Liver (tissue), 9 donors: ENCODE results near the gene TCF12. TPM values are rescaled to one million over a fixed set of nuclear protein-coding genes. Genes with fewer than 3 reads are reported as not detected.

Experiments used
- DNase-seq: peaks from one replicate; pipeline ENCODE4 v3.0.0-alpha.2; 2017; ENCODE audit warnings: low spot score
- H3K27ac ChIP-seq, 2 donors: one replicate each; pipeline ENCODE4 v1.7.0; 2013; ENCODE audit warnings: inconsistent platforms in 2 of 2, low read length in 2 of 2, control low read depth in 1 of 2, low read depth in 1 of 2, mild to moderate bottlenecking in 1 of 2
- H3K27me3 ChIP-seq, 4 donors: one replicate each; pipeline versions ENCODE4 v1.6.1 to v1.7.0; 2013; ENCODE audit warnings: low read length in 3 of 4, inconsistent platforms in 1 of 4, mild to moderate bottlenecking in 1 of 4, moderate library complexity in 1 of 4; ENCODE audit not compliant: control insufficient read depth in 4 of 4, insufficient read depth in 4 of 4
- H3K36me3 ChIP-seq, 4 donors: one replicate each; pipeline versions ENCODE4 v1.6.1 to v1.7.0; 2013; ENCODE audit warnings: low read length in 3 of 4, mild to moderate bottlenecking in 3 of 4, low read depth in 1 of 4, moderate library complexity in 1 of 4; ENCODE audit not compliant: control insufficient read depth in 4 of 4, insufficient read depth in 3 of 4
- H3K4me1 ChIP-seq, 4 donors: one replicate each; pipeline versions ENCODE4 v1.6.1 to v1.7.0; 2013; ENCODE audit warnings: low read length in 3 of 4, mild to moderate bottlenecking in 3 of 4, moderate library complexity in 1 of 4; ENCODE audit not compliant: control insufficient read depth in 4 of 4, insufficient read depth in 4 of 4
- H3K4me3 ChIP-seq, 3 donors: one replicate each; pipeline versions ENCODE4 v1.6.1 to v1.7.0; 2013; ENCODE audit warnings: low read length in 3 of 3, control low read depth in 1 of 3, low read depth in 1 of 3, mild to moderate bottlenecking in 1 of 3
- H3K9ac ChIP-seq, 2 donors: one replicate each; pipeline ENCODE4 v1.7.0; 2013; ENCODE audit warnings: low read length in 2 of 2, mild to moderate bottlenecking in 2 of 2, moderate library complexity in 2 of 2, control low read depth in 1 of 2, low read depth in 1 of 2
- H3K9me3 ChIP-seq, 4 donors: one replicate each; pipeline versions ENCODE4 v1.6.1 to v1.7.0; 2013; ENCODE audit warnings: low read length in 3 of 4; ENCODE audit not compliant: control insufficient read depth in 4 of 4
- FOXA1 ChIP-seq: IDR thresholded peaks from 2 replicates; pipeline ENCODE4 v1.6.1; 2016; ENCODE audit warnings: antibody characterized with exemption
- GABPA ChIP-seq, 2 donors: IDR thresholded peaks in 1 of 2; conservative IDR thresholded peaks in 1 of 2; 2 replicates each; pipeline ENCODE4 v1.6.1; 2016; ENCODE audit warnings: antibody characterized with exemption in 2 of 2, mild to moderate bottlenecking in 1 of 2, moderate library complexity in 1 of 2
- HNF4A ChIP-seq, 2 donors: conservative IDR thresholded peaks; 2 replicates each; pipeline ENCODE4 v1.6.1; 2016; ENCODE audit warnings: antibody characterized with exemption in 2 of 2, mild to moderate bottlenecking in 2 of 2
- HNF4G ChIP-seq: IDR thresholded peaks from 2 replicates; pipeline ENCODE4 v1.6.1; 2016; ENCODE audit warnings: antibody characterized with exemption
- JUND ChIP-seq, 2 donors: IDR thresholded peaks; 2 replicates each; pipeline ENCODE4 v1.6.1; 2016; ENCODE audit warnings: antibody characterized with exemption in 2 of 2
- NR2F2 ChIP-seq: IDR thresholded peaks from 2 replicates; pipeline ENCODE4 v1.6.1; 2016; ENCODE audit warnings: antibody characterized with exemption
- RAD21 ChIP-seq, 2 donors: IDR thresholded peaks; 2 replicates each; pipeline ENCODE4 v1.6.1; 2016; ENCODE audit warnings: antibody characterized with exemption in 2 of 2, mild to moderate bottlenecking in 2 of 2
- RXRA ChIP-seq, 2 donors: IDR thresholded peaks; 2 replicates each; pipeline ENCODE4 v1.6.1; 2017 to 2018; ENCODE audit warnings: antibody characterized with exemption in 2 of 2, mild to moderate bottlenecking in 1 of 2
- SP1 ChIP-seq: IDR thresholded peaks from 2 replicates; pipeline ENCODE4 v1.6.1; 2018; ENCODE audit warnings: antibody characterized with exemption, mild to moderate bottlenecking
- TAF1 ChIP-seq: conservative IDR thresholded peaks from 2 replicates; pipeline ENCODE4 v1.6.1; 2016; ENCODE audit warnings: antibody characterized with exemption, mild to moderate bottlenecking
- YY1 ChIP-seq: IDR thresholded peaks from 2 replicates; pipeline ENCODE4 v1.6.1; 2016; ENCODE audit warnings: antibody characterized with exemption, mild to moderate bottlenecking
- WGBS: extraction: QIAGEN DNeasy Blood & Tissue Kit; methylation state at CpG from one replicate; pipeline ENCODE4 v1.1.7; 2013; 5-methylcytosine and 5-hydroxymethylcytosine counted together
- polyA plus RNA-seq, 2 donors: library from polyadenylated mRNA; stranded (reverse) in 1 of 2; unstranded in 1 of 2; fragments of 200-250 nt in 1 of 2; fragments of >200 nt in 1 of 2; fragmentation: Nextera tagmentation in 1 of 2; extraction: Ambion mirVana in 1 of 2; gene quantifications; one replicate each; pipeline versions ENCODE4 v1.2.1 to v1.2.3, GENCODE V29; 2013 to 2015
- total RNA-seq, 2 donors: library from RNA; depleted of rRNA; stranded (reverse); fragments of >200 nt; gene quantifications; one replicate each; pipeline ENCODE4 v1.2.3, GENCODE V29; 2014
- TF ChIP-seq, protein P1 (sequence below): IDR thresholded peaks from 2 replicates; pipeline ENCODE4 v1.6.1; 2016; ENCODE audit warnings: antibody characterized with exemption
- TF ChIP-seq, protein P2 (sequence below): IDR thresholded peaks from 2 replicates; pipeline ENCODE4 v1.6.1; 2016; ENCODE audit warnings: antibody characterized with exemption, mild to moderate bottlenecking
- TF ChIP-seq, protein P3 (sequence below): IDR thresholded peaks from 2 replicates; pipeline ENCODE4 v1.6.1; 2016; ENCODE audit warnings: antibody characterized with exemption
- TF ChIP-seq, protein P4 (sequence below): IDR thresholded peaks from 2 replicates; pipeline ENCODE4 v1.6.1; 2016; ENCODE audit warnings: antibody characterized with exemption
- TF ChIP-seq, protein P5 (sequence below): fragments of 150-350 bp; IDR thresholded peaks from 2 replicates; pipeline ENCODE4 v1.5.1; 2017; ENCODE audit warnings: improper control_type of control experiment, low read depth, low read length; ENCODE audit not compliant: missing input control
- donor health status: healthy.
- donor health status: healthy.
- donor health status: healthy.
- donor health status: healthy.
- donor health status: healthy.

Gene TCF12
- total and polyA plus RNA-seq, 4 donors: 8.7 to 38.3 (median 22.3) TPM

DNA sequence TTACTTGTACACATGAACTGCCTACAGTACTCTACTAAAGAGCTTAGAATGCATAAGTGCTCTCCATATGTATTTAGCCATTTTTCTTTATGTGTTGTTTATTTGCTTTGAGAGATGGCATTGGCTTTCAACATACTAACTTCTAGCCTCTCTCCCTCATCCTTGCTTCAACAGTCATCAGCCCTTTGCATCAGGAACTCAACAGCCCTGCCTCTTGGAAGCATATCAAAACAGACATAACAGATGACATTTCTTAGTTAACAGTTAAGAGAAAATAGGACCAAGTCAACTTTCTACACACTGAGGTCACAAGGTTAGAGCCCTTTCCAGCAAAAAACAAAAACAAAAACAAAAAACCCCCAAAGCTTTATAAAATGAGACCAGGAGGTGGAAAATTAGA is 145.6 kb downstream of the TCF12 start:
- TF ChIP-seq, protein P1, sequence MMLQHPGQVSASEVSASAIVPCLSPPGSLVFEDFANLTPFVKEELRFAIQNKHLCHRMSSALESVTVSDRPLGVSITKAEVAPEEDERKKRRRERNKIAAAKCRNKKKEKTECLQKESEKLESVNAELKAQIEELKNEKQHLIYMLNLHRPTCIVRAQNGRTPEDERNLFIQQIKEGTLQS: no peak
- TF ChIP-seq GABPA (IDR thresholded peaks at IDR 0.05 in 1 of 2, conservative IDR thresholded peaks at IDR 0.05 in 1 of 2) (no peak), FOXA1 (no peak), HNF4G (no peak), RAD21 (IDR thresholded peaks at IDR 0.05) (peak in 1 of 2 donors; percentile 16), JUND (IDR thresholded peaks at IDR 0.05) (no peak), YY1 (no peak), SP1 (peak; percentile 15), HNF4A (conservative IDR thresholded peaks at IDR 0.05) (peak; percentile 11 to 23), RXRA (IDR thresholded peaks at IDR 0.05) (peak; percentile 19 to 33), NR2F2 (no peak), TAF1 (no peak)
- TF ChIP-seq, protein P2, sequence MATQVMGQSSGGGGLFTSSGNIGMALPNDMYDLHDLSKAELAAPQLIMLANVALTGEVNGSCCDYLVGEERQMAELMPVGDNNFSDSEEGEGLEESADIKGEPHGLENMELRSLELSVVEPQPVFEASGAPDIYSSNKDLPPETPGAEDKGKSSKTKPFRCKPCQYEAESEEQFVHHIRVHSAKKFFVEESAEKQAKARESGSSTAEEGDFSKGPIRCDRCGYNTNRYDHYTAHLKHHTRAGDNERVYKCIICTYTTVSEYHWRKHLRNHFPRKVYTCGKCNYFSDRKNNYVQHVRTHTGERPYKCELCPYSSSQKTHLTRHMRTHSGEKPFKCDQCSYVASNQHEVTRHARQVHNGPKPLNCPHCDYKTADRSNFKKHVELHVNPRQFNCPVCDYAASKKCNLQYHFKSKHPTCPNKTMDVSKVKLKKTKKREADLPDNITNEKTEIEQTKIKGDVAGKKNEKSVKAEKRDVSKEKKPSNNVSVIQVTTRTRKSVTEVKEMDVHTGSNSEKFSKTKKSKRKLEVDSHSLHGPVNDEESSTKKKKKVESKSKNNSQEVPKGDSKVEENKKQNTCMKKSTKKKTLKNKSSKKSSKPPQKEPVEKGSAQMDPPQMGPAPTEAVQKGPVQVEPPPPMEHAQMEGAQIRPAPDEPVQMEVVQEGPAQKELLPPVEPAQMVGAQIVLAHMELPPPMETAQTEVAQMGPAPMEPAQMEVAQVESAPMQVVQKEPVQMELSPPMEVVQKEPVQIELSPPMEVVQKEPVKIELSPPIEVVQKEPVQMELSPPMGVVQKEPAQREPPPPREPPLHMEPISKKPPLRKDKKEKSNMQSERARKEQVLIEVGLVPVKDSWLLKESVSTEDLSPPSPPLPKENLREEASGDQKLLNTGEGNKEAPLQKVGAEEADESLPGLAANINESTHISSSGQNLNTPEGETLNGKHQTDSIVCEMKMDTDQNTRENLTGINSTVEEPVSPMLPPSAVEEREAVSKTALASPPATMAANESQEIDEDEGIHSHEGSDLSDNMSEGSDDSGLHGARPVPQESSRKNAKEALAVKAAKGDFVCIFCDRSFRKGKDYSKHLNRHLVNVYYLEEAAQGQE: no peak
- TF ChIP-seq, protein P3, sequence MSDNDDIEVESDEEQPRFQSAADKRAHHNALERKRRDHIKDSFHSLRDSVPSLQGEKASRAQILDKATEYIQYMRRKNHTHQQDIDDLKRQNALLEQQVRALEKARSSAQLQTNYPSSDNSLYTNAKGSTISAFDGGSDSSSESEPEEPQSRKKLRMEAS: no peak
- TF ChIP-seq, protein P4, sequence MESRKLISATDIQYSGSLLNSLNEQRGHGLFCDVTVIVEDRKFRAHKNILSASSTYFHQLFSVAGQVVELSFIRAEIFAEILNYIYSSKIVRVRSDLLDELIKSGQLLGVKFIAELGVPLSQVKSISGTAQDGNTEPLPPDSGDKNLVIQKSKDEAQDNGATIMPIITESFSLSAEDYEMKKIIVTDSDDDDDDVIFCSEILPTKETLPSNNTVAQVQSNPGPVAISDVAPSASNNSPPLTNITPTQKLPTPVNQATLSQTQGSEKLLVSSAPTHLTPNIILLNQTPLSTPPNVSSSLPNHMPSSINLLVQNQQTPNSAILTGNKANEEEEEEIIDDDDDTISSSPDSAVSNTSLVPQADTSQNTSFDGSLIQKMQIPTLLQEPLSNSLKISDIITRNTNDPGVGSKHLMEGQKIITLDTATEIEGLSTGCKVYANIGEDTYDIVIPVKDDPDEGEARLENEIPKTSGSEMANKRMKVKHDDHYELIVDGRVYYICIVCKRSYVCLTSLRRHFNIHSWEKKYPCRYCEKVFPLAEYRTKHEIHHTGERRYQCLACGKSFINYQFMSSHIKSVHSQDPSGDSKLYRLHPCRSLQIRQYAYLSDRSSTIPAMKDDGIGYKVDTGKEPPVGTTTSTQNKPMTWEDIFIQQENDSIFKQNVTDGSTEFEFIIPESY: no peak
- TF ChIP-seq, protein P5, sequence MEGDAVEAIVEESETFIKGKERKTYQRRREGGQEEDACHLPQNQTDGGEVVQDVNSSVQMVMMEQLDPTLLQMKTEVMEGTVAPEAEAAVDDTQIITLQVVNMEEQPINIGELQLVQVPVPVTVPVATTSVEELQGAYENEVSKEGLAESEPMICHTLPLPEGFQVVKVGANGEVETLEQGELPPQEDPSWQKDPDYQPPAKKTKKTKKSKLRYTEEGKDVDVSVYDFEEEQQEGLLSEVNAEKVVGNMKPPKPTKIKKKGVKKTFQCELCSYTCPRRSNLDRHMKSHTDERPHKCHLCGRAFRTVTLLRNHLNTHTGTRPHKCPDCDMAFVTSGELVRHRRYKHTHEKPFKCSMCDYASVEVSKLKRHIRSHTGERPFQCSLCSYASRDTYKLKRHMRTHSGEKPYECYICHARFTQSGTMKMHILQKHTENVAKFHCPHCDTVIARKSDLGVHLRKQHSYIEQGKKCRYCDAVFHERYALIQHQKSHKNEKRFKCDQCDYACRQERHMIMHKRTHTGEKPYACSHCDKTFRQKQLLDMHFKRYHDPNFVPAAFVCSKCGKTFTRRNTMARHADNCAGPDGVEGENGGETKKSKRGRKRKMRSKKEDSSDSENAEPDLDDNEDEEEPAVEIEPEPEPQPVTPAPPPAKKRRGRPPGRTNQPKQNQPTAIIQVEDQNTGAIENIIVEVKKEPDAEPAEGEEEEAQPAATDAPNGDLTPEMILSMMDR: no peak
- Histone ChIP-seq H3K4me3 (no peak overlapping the region), H3K4me1 (peaks cover 0 to 2% (median 1%) of the 10 kb centered on the region in 4 donors), H3K9me3 (no peaks in the 10 kb centered on the region), H3K27ac (no peak overlapping the region), H3K27me3 (no peaks in the 10 kb centered on the region), H3K36me3 (no peaks in the 10 kb centered on the region), H3K9ac (no peak overlapping the region)
- no peak for DNase-seq

DNA sequence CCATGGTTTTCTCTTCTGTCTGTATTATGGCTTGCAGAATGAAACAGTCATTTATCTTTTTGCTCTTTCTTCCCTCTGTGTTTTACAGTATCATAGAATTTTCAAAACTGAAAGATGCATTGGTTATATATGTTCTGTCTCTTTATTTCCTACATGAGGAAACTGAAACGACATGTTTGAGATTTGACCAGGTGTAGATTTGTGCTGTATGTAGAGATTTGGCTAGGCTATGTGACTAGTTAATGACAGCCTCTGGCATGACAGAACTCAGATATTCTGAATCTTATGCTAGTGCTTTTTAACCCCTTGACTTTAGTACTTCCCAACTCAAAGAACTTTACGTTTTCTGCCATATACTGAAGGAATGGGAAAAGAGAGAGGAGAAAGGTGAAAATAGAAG is 151.0 kb downstream of the TCF12 start:
- Histone ChIP-seq H3K4me1 (no peaks in the 10 kb centered on the region), H3K27ac (no peak overlapping the region), H3K9me3 (no peaks in the 10 kb centered on the region), H3K36me3 (no peaks in the 10 kb centered on the region), H3K4me3 (no peak overlapping the region), H3K27me3 (no peaks in the 10 kb centered on the region), H3K9ac (no peak overlapping the region)
- 80% methylated on average over 2 of the region's 2 CpGs for WGBS
- DNase-seq: no peak
- TF ChIP-seq, protein P5: no peak
- TF ChIP-seq, protein P2: no peak
- TF ChIP-seq, protein P4: no peak
- TF ChIP-seq, protein P3: no peak
